NOMO-1 treated with dmso at 0.1 percent for 144 hours (cell line): Measurements from ENCODE around the gene ZCCHC14.
"Not testable (repeated sequence)": the region's sequence is repeated elsewhere in the genome, so short reads cannot be mapped to it uniquely, and the experiment has no call there.

Experiments used
- DNase-seq: peaks from one replicate; lab custom pipeline; 2025; ENCODE audit not compliant: unreplicated experiment; lab: John Stamatoyannopoulos, UW

Gene ZCCHC14

GRCh38 chr16:87497767-87498290 is 5.0 kb upstream of the ZCCHC14 start:
- DNase-seq = not testable (repeated sequence)

- not testable (repeated sequence) for DNase-seq
Observed at GRCh38 chr16:87497023-87497766, 4.4 kb upstream of the ZCCHC14 start.

GRCh38 chr16:87496447-87496801 is 3.6 kb upstream of the ZCCHC14 start:
- no peak for DNase-seq

GRCh38 chr16:87495578-87496446 is 3.0 kb upstream of the ZCCHC14 start:
- no peak for DNase-seq

GRCh38 chr16:87493608-87494280 is 920 bp upstream of the ZCCHC14 start:
- DNase-seq = no peak

- DNase-seq = no peak
Observed at GRCh38 chr16:87492291-87492630, 563 bp downstream of the ZCCHC14 start.

- DNase-seq = no peak
Observed at GRCh38 chr16:87491522-87492290, 1.1 kb downstream of the ZCCHC14 start.

- DNase-seq = not testable (repeated sequence)
Observed at GRCh38 chr16:87490799-87491521, 1.9 kb downstream of the ZCCHC14 start.

- no peak for DNase-seq
Observed at GRCh38 chr16:87490096-87490798, 2.6 kb downstream of the ZCCHC14 start.

- no peak for DNase-seq
Observed at GRCh38 chr16:87489434-87490045, 3.3 kb downstream of the ZCCHC14 start.

- DNase-seq = not testable (repeated sequence)
Observed at GRCh38 chr16:87488960-87489359, 3.9 kb downstream of the ZCCHC14 start.

- DNase-seq = peak; percentile 10
Observed at GRCh38 chr16:87487361-87487924, 5.4 kb downstream of the ZCCHC14 start.

- no peak for DNase-seq
Observed at GRCh38 chr16:87486713-87487247, 6.0 kb downstream of the ZCCHC14 start.

- DNase-seq = no peak
Observed at GRCh38 chr16:87486282-87486681, 6.5 kb downstream of the ZCCHC14 start.

- DNase-seq = not testable (repeated sequence)
Observed at GRCh38 chr16:87485792-87486191, 7.0 kb downstream of the ZCCHC14 start.

GRCh38 chr16:87484487-87485331 is 8.1 kb downstream of the ZCCHC14 start:
- no peak for DNase-seq

GRCh38 chr16:87483481-87483880 is 9.3 kb downstream of the ZCCHC14 start:
- no peak for DNase-seq

GRCh38 chr16:87482670-87483069 is 10.2 kb downstream of the ZCCHC14 start:
- DNase-seq = not testable (repeated sequence)
